Measurements from ENCODE around the gene EDEM3. TPM values are rescaled to one million over a fixed set of nuclear protein-coding genes. Genes with fewer than 3 reads are reported as not detected.
A peak's percentile ranks its signal among the peaks of the same experiment; 100 is the strongest.

The EDEM3 gene
- total RNA-seq, 2 donors from 2014 or later, result 11.8 to 12.7 TPM

DNA sequence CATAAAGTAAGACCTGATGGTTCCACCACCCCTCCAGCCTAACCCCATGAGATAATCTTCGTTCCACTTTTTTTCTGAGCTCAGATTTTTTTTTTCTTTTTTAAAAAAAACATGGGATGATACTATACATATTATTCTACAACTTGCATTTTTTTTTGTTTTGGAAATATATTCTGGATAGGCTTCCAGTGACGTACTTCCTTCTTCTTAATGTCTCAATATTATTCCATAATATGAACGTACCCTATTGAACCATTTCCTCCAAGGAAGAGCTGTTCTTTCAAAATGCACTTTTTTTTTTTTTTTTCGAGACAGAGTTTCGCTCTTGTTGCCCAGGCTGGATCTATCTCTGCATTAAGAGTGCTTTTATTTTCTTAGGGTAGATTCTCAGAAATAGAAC lies 1.5 kb downstream of the EDEM3 start:
- Mint-ChIP-seq H3K9me3 (no peaks in the 10 kb centered on the region), H3K36me3 (peaks cover 7 to 14% of the 10 kb centered on the region in 2 donors)

DNA sequence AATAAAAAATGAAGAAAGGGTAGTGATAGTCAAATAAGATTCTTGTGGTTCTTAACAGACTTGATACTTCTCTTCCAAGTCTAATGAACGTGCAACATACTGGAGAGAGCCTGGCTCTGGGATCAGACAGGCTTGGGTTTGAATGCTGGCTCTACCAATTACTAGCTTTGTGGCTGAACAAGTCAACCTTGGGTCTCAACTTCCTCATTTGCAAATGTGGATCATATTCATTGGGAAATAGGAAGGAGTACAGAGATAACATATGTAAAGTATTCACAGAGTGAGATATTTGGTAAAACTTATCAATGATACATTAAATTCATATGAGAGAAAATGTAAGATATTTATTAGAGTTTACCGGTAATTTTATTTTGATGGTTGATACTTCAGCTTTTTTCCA lies 2.0 kb downstream of the EDEM3 start:
- Mint-ChIP-seq H3K27ac (peak overlapping the region in 1 of 2 donors; percentile 99), H3K36me3 (peaks cover 7 to 14% of the 10 kb centered on the region in 2 donors), H3K9me3 (no peaks in the 10 kb centered on the region)
- no peak for ATAC-seq
- DNase-seq (ENCODE audit: low spot score in 2 of 2), result no peak

More for the DNA sequence above, 1.5 kb downstream of the EDEM3 start:
- H3K27ac Mint-ChIP-seq, result peak overlapping the region in 1 of 2 donors; percentile 99
- ATAC-seq, result no peak
- no peak for DNase-seq (ENCODE audit: low spot score in 2 of 2)

DNA sequence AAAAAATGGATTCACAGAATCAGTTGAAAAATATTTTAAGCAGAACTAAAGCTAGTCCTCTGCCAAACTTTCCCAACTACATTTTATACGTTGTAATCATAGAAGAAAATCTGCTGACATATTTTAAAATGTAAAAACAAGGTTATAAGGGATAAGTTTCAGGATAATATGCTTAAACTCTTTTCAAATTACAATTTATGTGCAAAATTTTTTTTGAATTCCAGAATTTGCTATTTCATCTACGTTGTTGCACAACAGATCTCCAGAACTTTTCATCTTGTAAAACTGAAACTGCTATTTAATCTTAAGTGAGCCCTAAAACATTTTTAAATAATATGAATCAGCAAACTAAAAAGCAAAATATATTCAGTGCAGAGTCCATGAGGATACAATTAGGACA lies 5.9 kb downstream of the EDEM3 start:
- no peak overlapping the region for H3K27ac Mint-ChIP-seq

DNA sequence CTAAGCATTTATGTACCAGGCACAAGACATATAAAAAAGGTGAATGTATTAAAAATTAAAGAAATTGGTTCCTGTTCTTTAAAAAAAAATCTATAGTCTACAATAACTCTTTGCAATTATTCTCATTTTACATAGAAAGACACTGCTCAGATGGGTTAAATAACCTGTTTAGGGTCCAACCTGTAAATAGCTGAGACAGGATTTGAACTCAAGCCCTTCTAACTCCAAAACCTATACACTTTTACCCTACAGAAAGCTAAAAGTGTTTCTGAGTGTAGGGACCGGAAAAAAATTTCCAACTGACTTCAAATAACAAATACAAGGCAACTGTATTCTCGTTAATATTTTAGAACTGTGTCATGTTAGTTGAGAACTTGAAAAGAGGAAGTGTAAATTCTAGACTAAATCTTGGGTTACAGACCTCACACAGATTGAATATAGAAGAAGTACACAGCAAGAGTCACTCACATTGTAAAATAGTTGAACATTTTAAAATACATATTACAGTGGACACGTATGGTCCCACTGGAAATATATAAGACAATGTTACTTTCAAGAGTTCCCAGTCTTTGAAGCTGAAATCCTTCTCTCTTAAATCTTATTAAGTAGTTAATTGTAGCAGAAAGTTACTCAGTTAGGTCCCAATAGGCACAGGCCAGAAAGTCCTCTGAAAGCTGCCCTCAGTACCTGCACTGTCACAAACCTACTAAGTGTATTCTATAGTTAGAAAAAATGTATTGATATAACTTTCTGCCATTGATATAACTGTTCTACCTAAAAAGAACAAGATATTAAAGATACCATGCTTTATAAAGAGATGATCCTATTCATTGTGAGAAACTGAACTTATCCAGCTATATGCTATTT lies 7.3 kb downstream of the EDEM3 start:
- peaks cover 0 to 4% of the 10 kb centered on the region in 2 donors for H3K36me3 Mint-ChIP-seq
- DNase-seq (ENCODE audit: low spot score in 2 of 2), result no peak
- no peak for ATAC-seq
- H3K27ac Mint-ChIP-seq, result no peak overlapping the region
- H3K9me3 Mint-ChIP-seq, result no peaks in the 10 kb centered on the region

More for the DNA sequence above, 5.9 kb downstream of the EDEM3 start:
- no peak for DNase-seq (ENCODE audit: low spot score in 2 of 2)
- no peaks in the 10 kb centered on the region for H3K9me3 Mint-ChIP-seq
- H3K36me3 Mint-ChIP-seq, result peaks cover 5 to 6% of the 10 kb centered on the region in 2 donors
- no peak for ATAC-seq

DNA sequence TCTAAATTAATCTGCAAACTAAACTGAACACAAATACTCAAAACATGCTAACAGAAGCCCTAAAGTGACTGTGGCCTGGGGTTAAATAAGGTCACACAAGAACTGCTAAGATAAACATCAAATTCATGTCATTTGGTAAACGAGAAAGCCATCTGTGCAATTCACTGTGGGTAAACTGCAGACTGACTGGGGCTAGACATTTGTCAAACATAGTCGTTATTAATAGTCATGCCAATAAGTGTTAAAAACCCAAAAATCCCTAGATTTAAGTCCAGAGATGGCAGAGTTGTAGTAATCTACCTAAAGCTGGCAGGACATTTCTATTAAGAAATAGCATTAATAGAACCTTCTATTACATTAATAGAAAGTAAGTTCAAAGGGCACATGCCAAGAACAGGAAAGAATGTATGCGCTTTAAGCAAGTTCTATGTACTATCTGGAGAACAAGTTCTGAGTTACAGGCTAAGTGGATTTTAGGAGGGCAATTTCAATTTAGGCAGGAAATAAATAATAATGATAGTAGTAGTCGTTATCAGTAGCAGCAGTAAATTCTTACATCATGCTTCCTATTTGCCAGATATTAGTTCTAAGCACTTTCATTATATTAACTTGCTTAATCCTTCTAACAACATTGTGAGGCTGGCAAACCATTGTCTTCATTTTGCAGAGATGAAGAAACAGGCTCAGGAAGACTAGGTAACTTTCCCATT lies 8.6 kb downstream of the EDEM3 start:
- H3K27ac Mint-ChIP-seq, result no peak overlapping the region
- H3K9me3 Mint-ChIP-seq, result no peaks in the 10 kb centered on the region
- ATAC-seq, result peak in 1 of 2 donors; percentile 63
- H3K36me3 Mint-ChIP-seq, result peaks cover 0 to 4% of the 10 kb centered on the region in 2 donors
- no peak for DNase-seq (ENCODE audit: low spot score in 2 of 2)

DNA sequence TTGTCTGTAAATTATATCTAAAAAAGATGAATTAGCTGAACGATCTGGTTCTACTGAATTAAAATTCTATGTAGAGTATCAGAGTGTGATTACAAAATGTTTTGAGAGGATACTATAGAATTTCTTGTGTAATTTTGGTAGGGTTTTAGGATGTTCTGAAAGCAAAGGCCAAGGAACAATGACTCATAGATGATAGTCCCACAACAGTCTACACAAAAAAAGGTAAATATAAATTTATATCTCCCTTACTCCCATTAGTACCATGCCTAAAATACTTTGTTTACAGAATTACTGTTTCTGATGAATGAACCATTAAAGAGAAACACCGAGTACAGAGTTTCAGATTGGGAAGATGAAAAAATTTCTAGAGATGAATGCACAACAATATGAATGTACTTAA lies 9.5 kb downstream of the EDEM3 start:
- no peak for DNase-seq (ENCODE audit: low spot score in 2 of 2)
- Mint-ChIP-seq H3K9me3 (no peaks in the 10 kb centered on the region), H3K27ac (peak overlapping the region in 1 of 2 donors; percentile 62), H3K36me3 (peaks cover 0 to 4% of the 10 kb centered on the region in 2 donors)
- ATAC-seq, result no peak

DNA sequence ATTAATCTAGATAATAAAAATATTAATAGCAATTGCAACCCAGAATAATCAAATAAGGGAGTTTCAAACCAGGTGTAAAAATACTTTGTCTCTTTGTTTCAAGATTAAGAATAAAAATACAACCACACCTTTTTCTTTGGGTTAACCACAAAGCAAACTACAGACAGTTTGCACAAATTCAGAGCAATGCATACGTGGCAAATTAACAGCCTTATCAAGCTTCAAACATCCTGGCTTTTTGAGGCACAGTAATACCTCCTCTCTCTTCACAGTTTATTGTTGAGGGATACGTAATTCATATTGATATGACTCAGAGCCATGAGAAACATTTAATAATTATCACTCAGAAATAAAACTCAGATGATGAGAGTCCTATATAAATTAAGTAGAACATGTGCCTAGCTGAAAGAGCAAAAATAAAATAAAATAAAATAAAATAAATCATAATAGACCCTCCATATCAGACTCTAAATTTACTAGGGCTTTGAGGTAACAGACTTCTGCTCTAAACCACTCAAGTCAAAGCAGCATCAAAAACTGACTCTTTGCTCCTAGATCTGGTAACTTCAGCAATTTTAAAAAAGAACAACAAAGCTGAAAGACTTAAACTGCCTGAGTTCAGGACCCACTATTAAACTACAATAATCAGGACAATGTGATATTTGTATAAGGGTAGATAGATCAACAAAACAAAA lies 11.4 kb downstream of the EDEM3 start:
- H3K9me3 Mint-ChIP-seq, result no peaks in the 10 kb centered on the region
- ATAC-seq (peak; percentile 79 to 94), DNase-seq (ENCODE audit: low spot score in 2 of 2) (peak in 1 of 2 donors; percentile 7)
- peaks cover 0 to 4% of the 10 kb centered on the region in 2 donors for H3K36me3 Mint-ChIP-seq
- no peak overlapping the region for H3K27ac Mint-ChIP-seq

DNA sequence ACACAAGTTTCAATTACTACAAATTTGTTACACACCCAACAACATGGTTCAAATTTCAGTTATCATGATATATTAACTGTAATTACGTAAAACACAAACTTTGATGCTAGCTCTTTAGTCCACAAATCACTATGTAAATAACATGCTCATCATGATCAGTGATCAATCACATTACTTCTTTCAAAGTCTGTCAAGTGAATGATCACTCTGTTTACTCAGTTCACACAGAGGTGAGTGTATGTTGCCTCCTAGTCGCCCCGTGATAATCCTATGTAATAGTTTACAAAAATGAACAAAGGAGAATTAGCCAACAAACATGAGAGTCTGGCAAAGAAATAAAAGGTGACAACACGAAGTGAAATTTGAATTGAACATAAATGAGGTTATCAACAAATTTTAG lies 14.3 kb downstream of the EDEM3 start:
- DNase-seq (ENCODE audit: low spot score in 2 of 2) (no peak), ATAC-seq (no peak)
- H3K27ac Mint-ChIP-seq, result no peak overlapping the region
- H3K36me3 Mint-ChIP-seq, result peaks cover 6 to 10% of the 10 kb centered on the region in 2 donors
- H3K9me3 Mint-ChIP-seq, result no peaks in the 10 kb centered on the region

DNA sequence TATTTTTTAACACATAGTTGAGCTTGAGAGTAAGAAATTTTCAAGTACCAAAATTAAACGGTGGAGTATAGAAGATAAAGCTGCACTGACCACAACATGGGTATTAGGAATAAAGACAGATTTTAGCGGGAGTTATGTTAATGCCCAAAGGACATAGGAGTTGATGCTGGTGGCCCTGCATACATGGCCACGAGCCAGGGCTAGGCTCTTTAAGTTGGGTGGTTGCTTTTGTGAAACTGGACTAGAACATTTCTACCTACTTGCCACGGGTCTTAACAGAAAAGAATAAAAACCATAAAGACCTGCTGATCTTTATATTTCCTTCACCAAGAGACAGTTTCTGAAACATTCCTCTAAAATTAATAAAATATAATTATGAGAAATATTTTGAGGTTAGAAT lies 14.9 kb downstream of the EDEM3 start:
- Mint-ChIP-seq H3K9me3 (no peaks in the 10 kb centered on the region), H3K27ac (no peak overlapping the region), H3K36me3 (peaks cover 6% of the 10 kb centered on the region in 2 donors)
- DNase-seq (ENCODE audit: low spot score in 2 of 2) (no peak), ATAC-seq (no peak)

DNA sequence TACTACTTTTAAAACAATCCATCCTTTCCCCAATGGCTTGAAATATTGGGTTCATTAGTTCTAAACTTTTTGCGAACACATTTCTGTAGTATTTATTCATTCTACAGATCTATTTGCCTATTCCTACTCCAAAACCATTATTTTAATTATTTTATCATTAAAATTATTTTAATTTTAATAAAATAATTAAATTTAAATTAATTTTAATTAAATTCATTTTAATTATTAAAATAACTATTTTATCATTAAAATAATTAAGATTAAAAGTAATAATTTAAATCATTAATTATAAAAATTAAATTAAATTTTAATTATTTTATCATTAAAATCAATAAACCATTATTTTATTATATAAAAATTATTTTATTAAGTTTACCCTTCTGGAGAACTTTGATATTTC lies 15.6 kb downstream of the EDEM3 start:
- H3K36me3 Mint-ChIP-seq, result peaks cover 6% of the 10 kb centered on the region in 2 donors
- no peak overlapping the region for H3K27ac Mint-ChIP-seq
- no peaks in the 10 kb centered on the region for H3K9me3 Mint-ChIP-seq
- ATAC-seq, result no peak
- no peak for DNase-seq (ENCODE audit: low spot score in 2 of 2)

DNA sequence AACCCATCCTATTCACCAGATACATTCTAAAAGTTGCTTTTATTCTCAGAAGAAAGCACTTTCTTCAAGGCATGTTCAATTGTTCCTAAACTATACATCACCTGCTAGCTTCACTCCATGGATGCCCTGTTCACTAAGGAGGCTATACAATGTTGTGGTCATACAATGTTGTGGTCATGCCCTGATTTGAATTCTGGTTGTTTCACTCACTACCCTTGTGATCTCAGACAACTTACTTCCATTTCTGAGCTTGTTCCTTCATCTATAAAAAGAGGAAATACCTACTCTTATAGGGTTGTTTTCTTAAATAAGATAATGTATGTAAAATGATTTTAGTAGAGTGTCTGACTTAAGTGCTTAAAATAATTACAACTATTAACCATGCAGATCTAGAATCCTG lies 19.7 kb downstream of the EDEM3 start:
- Mint-ChIP-seq H3K9me3 (no peaks in the 10 kb centered on the region), H3K36me3 (peaks cover 6 to 11% of the 10 kb centered on the region in 2 donors), H3K27ac (no peak overlapping the region)
- DNase-seq (ENCODE audit: low spot score in 2 of 2) (no peak), ATAC-seq (no peak)

DNA sequence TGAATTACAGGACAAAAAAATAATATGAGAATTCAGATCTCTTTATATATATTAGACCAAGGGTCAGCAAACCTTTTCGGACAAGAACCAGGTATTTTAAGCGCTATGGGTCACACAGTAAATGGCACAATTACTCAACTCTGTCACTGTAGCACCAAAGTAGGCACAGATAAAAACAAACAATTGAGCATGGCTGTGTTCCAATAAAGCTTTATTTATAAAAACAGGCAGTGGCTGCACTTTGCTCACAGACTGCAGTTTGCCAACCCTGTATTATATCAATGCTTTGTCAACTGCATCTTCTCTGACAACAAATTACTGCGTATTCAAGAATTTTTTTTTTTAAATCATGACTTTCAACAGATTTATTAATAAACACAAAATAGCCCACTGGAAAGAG lies 29.8 kb downstream of the EDEM3 start:
- H3K27ac Mint-ChIP-seq, result no peak overlapping the region
- H3K36me3 Mint-ChIP-seq, result no peaks in the 10 kb centered on the region

DNA sequence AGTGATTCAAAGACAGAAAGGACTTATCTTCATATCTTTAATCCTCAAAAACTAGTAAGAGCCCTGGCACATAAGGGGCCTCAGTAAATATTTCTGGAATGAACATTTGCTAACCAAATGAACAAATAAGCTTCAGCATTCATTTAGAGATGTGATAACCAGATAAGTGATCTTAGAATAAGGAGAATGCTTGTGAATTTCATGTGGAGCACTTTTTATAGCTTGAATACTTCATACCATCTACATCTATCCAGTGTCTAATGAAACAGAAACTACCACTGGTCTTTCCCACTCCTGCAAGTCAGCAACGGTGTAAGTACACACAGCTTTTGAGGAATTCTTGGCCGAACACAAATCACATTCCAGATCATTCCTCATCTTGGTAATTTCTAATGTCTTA lies 38.5 kb downstream of the EDEM3 start:
- Mint-ChIP-seq H3K27ac (no peak overlapping the region), H3K36me3 (no peaks in the 10 kb centered on the region), H3K9me3 (no peaks in the 10 kb centered on the region)
- DNase-seq (ENCODE audit: low spot score in 2 of 2) (no peak), ATAC-seq (no peak)

More for the DNA sequence above, 29.8 kb downstream of the EDEM3 start:
- DNase-seq (ENCODE audit: low spot score in 2 of 2) (no peak), ATAC-seq (no peak)
- no peaks in the 10 kb centered on the region for H3K9me3 Mint-ChIP-seq

DNA sequence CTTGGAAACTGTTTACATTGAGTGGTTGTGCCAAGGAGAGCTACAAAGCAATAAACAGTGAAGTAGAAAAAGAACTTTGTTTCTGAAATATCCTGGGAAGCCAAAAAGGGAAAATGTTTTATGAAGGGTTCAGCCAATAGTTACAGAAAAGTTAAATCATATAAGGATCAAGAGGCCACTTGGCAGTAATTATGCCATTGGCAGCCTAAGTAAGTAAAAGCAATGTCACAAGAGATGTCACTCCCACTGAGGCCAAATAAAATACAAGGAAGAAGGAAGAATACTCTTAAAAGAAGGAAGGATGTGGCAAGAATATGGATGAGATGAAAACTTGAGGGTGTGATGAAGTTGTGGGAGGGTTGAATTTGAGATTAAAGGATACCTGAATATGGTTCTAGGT lies 45.2 kb downstream of the EDEM3 start:
- DNase-seq (ENCODE audit: low spot score in 2 of 2) (no peak), ATAC-seq (no peak)
- Mint-ChIP-seq H3K27ac (peak overlapping the region in 1 of 2 donors; percentile 21), H3K9me3 (no peaks in the 10 kb centered on the region), H3K36me3 (peaks cover 12 to 16% of the 10 kb centered on the region in 2 donors)

DNA sequence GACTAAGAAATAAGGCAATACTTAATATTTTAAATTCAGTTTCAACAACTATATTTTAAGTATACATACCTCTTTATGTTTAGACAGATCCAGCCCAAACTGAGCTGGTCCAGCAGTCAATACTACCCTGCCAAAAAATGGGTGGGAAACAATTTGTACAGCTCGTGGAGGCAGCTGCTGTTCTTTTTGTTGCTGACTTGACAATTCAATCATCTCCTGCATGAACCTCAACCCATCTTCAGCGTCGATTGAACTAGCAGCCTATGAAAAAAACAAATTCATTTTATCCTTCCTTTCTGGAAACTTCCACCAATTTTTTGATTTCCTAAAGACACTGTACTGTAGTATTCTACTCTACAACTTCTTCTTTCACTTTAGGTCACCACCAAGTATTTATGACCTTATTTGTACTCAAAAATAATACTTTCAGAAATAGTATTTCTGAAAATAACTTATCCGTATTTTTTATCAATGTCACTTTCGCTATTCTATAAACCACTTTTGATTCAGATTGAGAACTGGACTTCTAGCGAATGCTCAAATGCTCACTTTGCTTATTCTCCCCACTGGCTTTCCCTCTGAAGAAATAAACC lies 46.5 kb downstream of the EDEM3 start:
- DNase-seq (ENCODE audit: low spot score in 2 of 2) (no peak), ATAC-seq (no peak)
- H3K9me3 Mint-ChIP-seq, result no peaks in the 10 kb centered on the region
- H3K27ac Mint-ChIP-seq, result no peak overlapping the region
- peaks cover 16 to 17% of the 10 kb centered on the region in 2 donors for H3K36me3 Mint-ChIP-seq

DNA sequence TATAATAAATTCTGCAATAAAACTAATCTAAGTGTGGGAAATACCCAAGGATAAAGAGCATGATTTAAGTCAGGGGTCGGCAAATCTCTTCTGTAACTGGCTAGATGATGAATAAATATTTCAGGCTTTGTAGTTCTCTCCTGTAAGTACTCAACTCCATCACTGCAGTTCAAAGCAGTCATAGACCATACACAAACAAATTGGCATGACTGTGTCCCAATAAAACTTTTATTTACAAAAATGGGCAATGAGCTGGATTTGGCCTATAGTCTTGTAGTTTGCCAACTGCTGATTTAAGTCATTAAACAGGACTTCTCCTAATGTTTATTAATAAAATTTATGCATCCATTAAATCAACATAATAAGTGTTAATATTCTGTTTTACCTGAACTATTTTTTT lies 49.4 kb downstream of the EDEM3 start:
- Mint-ChIP-seq H3K36me3 (peaks cover 19 to 21% of the 10 kb centered on the region in 2 donors), H3K27ac (no peak overlapping the region), H3K9me3 (no peaks in the 10 kb centered on the region)
- ATAC-seq, result no peak
- DNase-seq (ENCODE audit: low spot score in 2 of 2), result no peak

DNA sequence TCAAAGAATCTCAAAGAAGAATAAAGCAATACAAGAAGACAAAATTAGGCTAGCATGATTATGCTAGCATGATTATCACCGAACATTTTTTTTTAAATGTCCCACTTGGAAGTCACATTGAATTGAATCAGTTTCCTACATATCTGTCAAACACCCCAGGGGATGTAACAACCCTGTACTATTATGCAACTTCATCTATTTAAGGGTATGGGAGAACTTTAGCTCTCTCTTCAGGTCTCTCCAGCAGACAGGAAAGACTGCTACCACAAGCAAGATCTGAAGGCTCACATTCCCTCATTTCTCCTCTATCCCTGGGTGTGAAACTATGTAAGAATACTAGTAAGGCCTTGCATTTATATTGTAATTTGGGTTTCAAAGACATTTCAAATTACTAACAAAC lies 52.8 kb downstream of the EDEM3 start:
- Mint-ChIP-seq H3K9me3 (no peaks in the 10 kb centered on the region), H3K27ac (no peak overlapping the region), H3K36me3 (peaks cover 5 to 8% of the 10 kb centered on the region in 2 donors)
- ATAC-seq (no peak), DNase-seq (ENCODE audit: low spot score in 2 of 2) (no peak)

All from activated naive CD4-positive, alpha-beta T cell treated with anti-CD3 and anti-CD28 coated beads, Interleukin-2, amount 50 U/mL, for 72 hours (primary cell).